T-helper 2 cell treated with Interferon-gamma antibody and Interleukin-4, amounts not matched to agents 5 μg/mL and 100 μg/mL, for 36 hours (primary cell): Measurements from ENCODE around the gene CWC27.

Experiments used
- DNase-seq: peaks from one replicate; pipeline ENCODE4 v3.0.0; 2021; ENCODE audit warnings: low spot score
- H3K27ac Mint-ChIP-seq: one replicate; pipeline ENCODE4 v1.8.0; 2021; ENCODE audit warnings: mild to moderate bottlenecking, mixed read lengths
- H3K27me3 Mint-ChIP-seq: one replicate; pipeline ENCODE4 v1.8.0; 2021; ENCODE audit warnings: low read depth, mixed read lengths
- H3K36me3 Mint-ChIP-seq: one replicate; pipeline ENCODE4 v1.8.0; 2021; ENCODE audit warnings: low read depth, mixed read lengths
- H3K4me1 Mint-ChIP-seq: one replicate; pipeline ENCODE4 v1.8.0; 2021; ENCODE audit warnings: low read depth, mixed read lengths
- H3K4me3 Mint-ChIP-seq: one replicate; pipeline ENCODE4 v1.8.0; 2022; ENCODE audit warnings: mild to moderate bottlenecking, moderate library complexity, mixed read lengths
- H3K9me3 Mint-ChIP-seq: one replicate; pipeline ENCODE4 v1.8.0; 2021; ENCODE audit warnings: mixed read lengths

Gene CWC27

GRCh38 chr5:64971513-64971912, 202.8 kb downstream of the CWC27 start:
- no peak overlapping the region for H3K27ac Mint-ChIP-seq
- peaks cover 9% of the 10 kb centered on the region for H3K36me3 Mint-ChIP-seq
- peaks cover 3% of the 10 kb centered on the region for H3K4me1 Mint-ChIP-seq
- no peaks in the 10 kb centered on the region for H3K27me3 Mint-ChIP-seq
- H3K4me3 Mint-ChIP-seq, result no peak overlapping the region
- DNase-seq, result no peak
- no peaks in the 10 kb centered on the region for H3K9me3 Mint-ChIP-seq

- no peak overlapping the region for H3K4me3 Mint-ChIP-seq
- H3K4me1 Mint-ChIP-seq, result peaks cover 3% of the 10 kb centered on the region
- H3K9me3 Mint-ChIP-seq, result no peaks in the 10 kb centered on the region
- H3K36me3 Mint-ChIP-seq, result peaks cover 9% of the 10 kb centered on the region
- H3K27ac Mint-ChIP-seq, result no peak overlapping the region
- H3K27me3 Mint-ChIP-seq, result no peaks in the 10 kb centered on the region
- DNase-seq, result no peak
Observed at GRCh38 chr5:64971990-64972389, 203.3 kb downstream of the CWC27 start.

GRCh38 chr5:64972591-64972990, 203.9 kb downstream of the CWC27 start:
- Mint-ChIP-seq H3K27me3 (no peaks in the 10 kb centered on the region), H3K36me3 (peaks cover 9% of the 10 kb centered on the region), H3K4me1 (peaks cover 3% of the 10 kb centered on the region), H3K9me3 (no peaks in the 10 kb centered on the region), H3K4me3 (no peak overlapping the region), H3K27ac (no peak overlapping the region)
- no peak for DNase-seq

GRCh38 chr5:64973215-64973614, 204.5 kb downstream of the CWC27 start:
- Mint-ChIP-seq H3K9me3 (no peaks in the 10 kb centered on the region), H3K27me3 (no peaks in the 10 kb centered on the region), H3K4me1 (peaks cover 3% of the 10 kb centered on the region), H3K27ac (no peak overlapping the region), H3K36me3 (peaks cover 13% of the 10 kb centered on the region), H3K4me3 (no peak overlapping the region)
- DNase-seq, result no peak

- Mint-ChIP-seq H3K4me1 (no peaks in the 10 kb centered on the region), H3K27ac (no peak overlapping the region), H3K4me3 (no peak overlapping the region), H3K9me3 (no peaks in the 10 kb centered on the region), H3K36me3 (peaks cover 14% of the 10 kb centered on the region), H3K27me3 (no peaks in the 10 kb centered on the region)
- no peak for DNase-seq
Observed at GRCh38 chr5:64977779-64978178, 209.0 kb downstream of the CWC27 start.

GRCh38 chr5:64978546-64978945, 209.8 kb downstream of the CWC27 start:
- Mint-ChIP-seq H3K27ac (no peak overlapping the region), H3K9me3 (no peaks in the 10 kb centered on the region), H3K36me3 (peaks cover 11% of the 10 kb centered on the region), H3K4me1 (no peaks in the 10 kb centered on the region), H3K4me3 (no peak overlapping the region), H3K27me3 (no peaks in the 10 kb centered on the region)
- no peak for DNase-seq

GRCh38 chr5:64979531-64979930, 210.8 kb downstream of the CWC27 start:
- no peaks in the 10 kb centered on the region for H3K4me1 Mint-ChIP-seq
- no peaks in the 10 kb centered on the region for H3K27me3 Mint-ChIP-seq
- DNase-seq, result no peak
- H3K9me3 Mint-ChIP-seq, result no peaks in the 10 kb centered on the region
- no peak overlapping the region for H3K4me3 Mint-ChIP-seq
- H3K36me3 Mint-ChIP-seq, result peaks cover 8% of the 10 kb centered on the region
- H3K27ac Mint-ChIP-seq, result no peak overlapping the region

- no peaks in the 10 kb centered on the region for H3K9me3 Mint-ChIP-seq
- H3K36me3 Mint-ChIP-seq, result peaks cover 8% of the 10 kb centered on the region
- H3K4me3 Mint-ChIP-seq, result no peak overlapping the region
- no peaks in the 10 kb centered on the region for H3K27me3 Mint-ChIP-seq
- no peaks in the 10 kb centered on the region for H3K4me1 Mint-ChIP-seq
- no peak for DNase-seq
- H3K27ac Mint-ChIP-seq, result no peak overlapping the region
Observed at GRCh38 chr5:64980176-64980575, 211.4 kb downstream of the CWC27 start.

GRCh38 chr5:64987768-64988167, 219.0 kb downstream of the CWC27 start:
- H3K27ac Mint-ChIP-seq, result no peak overlapping the region
- peaks cover 17% of the 10 kb centered on the region for H3K36me3 Mint-ChIP-seq
- peaks cover 12% of the 10 kb centered on the region for H3K9me3 Mint-ChIP-seq
- no peak overlapping the region for H3K4me3 Mint-ChIP-seq
- H3K4me1 Mint-ChIP-seq, result peaks cover 8% of the 10 kb centered on the region
- no peaks in the 10 kb centered on the region for H3K27me3 Mint-ChIP-seq
- no peak for DNase-seq

- H3K9me3 Mint-ChIP-seq, result peaks cover 5% of the 10 kb centered on the region
- DNase-seq, result no peak
Observed at GRCh38 chr5:65009207-65009606, 240.5 kb downstream of the CWC27 start.

GRCh38 chr5:65010841-65011240, 242.1 kb downstream of the CWC27 start:
- no peak overlapping the region for H3K27ac Mint-ChIP-seq
- H3K4me1 Mint-ChIP-seq, result peaks cover 6% of the 10 kb centered on the region
- no peak overlapping the region for H3K4me3 Mint-ChIP-seq
- H3K36me3 Mint-ChIP-seq, result peaks cover 3% of the 10 kb centered on the region
- no peaks in the 10 kb centered on the region for H3K9me3 Mint-ChIP-seq
- no peaks in the 10 kb centered on the region for H3K27me3 Mint-ChIP-seq
- DNase-seq, result no peak

More at GRCh38 chr5:65009207-65009606, 240.5 kb downstream of the CWC27 start:
- Mint-ChIP-seq H3K4me1 (peaks cover 6% of the 10 kb centered on the region), H3K4me3 (no peak overlapping the region), H3K27me3 (no peaks in the 10 kb centered on the region), H3K36me3 (peaks cover 5% of the 10 kb centered on the region), H3K27ac (no peak overlapping the region)

GRCh38 chr5:65012301-65012892, 243.7 kb downstream of the CWC27 start:
- H3K9me3 Mint-ChIP-seq, result no peaks in the 10 kb centered on the region

GRCh38 chr5:65013166-65013565, 244.4 kb downstream of the CWC27 start:
- Mint-ChIP-seq H3K4me1 (peaks cover 14% of the 10 kb centered on the region), H3K27me3 (no peaks in the 10 kb centered on the region), H3K27ac (no peak overlapping the region), H3K4me3 (no peak overlapping the region), H3K36me3 (peaks cover 3% of the 10 kb centered on the region), H3K9me3 (no peaks in the 10 kb centered on the region)
- DNase-seq, result no peak

More at GRCh38 chr5:65012301-65012892, 243.7 kb downstream of the CWC27 start:
- H3K4me3 Mint-ChIP-seq, result no peak overlapping the region
- peaks cover 8% of the 10 kb centered on the region for H3K4me1 Mint-ChIP-seq
- no peak for DNase-seq
- no peaks in the 10 kb centered on the region for H3K27me3 Mint-ChIP-seq
- peaks cover 3% of the 10 kb centered on the region for H3K36me3 Mint-ChIP-seq
- H3K27ac Mint-ChIP-seq, result no peak overlapping the region

GRCh38 chr5:65014769-65015168, 246.0 kb downstream of the CWC27 start:
- Mint-ChIP-seq H3K9me3 (no peaks in the 10 kb centered on the region), H3K27ac (no peak overlapping the region), H3K36me3 (no peaks in the 10 kb centered on the region), H3K27me3 (no peaks in the 10 kb centered on the region), H3K4me1 (peaks cover 19% of the 10 kb centered on the region), H3K4me3 (no peak overlapping the region)
- DNase-seq, result no peak

GRCh38 chr5:65015767-65016166, 247.0 kb downstream of the CWC27 start:
- H3K9me3 Mint-ChIP-seq, result no peaks in the 10 kb centered on the region
- H3K36me3 Mint-ChIP-seq, result no peaks in the 10 kb centered on the region
- H3K27me3 Mint-ChIP-seq, result no peaks in the 10 kb centered on the region
- no peak overlapping the region for H3K27ac Mint-ChIP-seq
- DNase-seq, result no peak
- H3K4me1 Mint-ChIP-seq, result peaks cover 27% of the 10 kb centered on the region
- no peak overlapping the region for H3K4me3 Mint-ChIP-seq
